ENCODE measurements around the gene FADS2.

FADS2 gene

DNA sequence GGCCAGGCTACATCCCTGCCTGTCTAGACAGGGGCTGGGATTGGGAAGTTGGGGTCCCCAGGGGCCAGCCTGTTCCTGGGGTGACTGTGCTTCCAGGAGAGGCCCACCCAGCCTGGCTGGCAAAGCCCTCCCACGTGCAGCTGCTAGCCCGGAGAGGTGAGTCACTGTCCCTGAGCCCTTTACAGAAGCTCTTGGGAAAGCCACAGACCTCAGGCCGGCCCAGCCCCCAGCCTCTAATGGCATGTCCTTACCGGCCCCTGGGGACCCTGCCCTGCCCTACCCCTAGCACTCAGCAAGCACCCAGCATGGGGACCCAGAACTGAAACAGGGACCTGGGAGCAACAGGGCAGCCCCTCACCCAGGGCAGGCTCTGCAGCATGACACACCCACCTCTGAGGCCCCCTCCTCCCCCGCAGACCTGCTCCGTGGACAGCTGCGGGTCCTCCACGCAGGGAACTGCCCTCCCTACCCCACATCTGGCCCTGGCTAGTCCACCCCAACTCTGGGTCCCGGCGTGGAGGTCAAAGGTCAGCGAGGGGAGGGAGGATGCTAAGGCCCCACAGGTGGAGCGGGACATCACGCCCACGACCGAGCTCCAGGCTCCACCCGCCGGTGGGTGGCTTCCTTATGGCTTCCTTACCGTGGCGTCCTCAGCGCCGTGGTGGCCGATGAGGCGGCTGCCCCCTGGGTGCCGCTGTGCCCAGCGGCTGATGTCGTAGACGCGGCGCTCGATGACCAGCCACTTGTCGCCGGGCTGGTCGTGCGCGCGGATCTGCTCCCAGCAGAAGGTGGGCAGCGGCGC is 62.6 kb downstream of the FADS2 start:
- peak; percentile 79 to 83 for DNase-seq
- Histone ChIP-seq H2AFZ (ENCODE audit: insufficient read depth, low read length, poor library complexity) (peak overlapping the region; percentile 59), H4K12ac (ENCODE audit: low read depth, low read length) (no peak overlapping the region), H3K4me1 (ENCODE audit: control insufficient read depth in 1 of 2, insufficient read depth in 2 of 2, low read length in 2 of 2) (peaks cover 13 to 15% of the 10 kb centered on the region in 2 experiments), H3K9me3 (ENCODE audit: insufficient read depth, low read depth, low read length) (peaks cover 1% of the 10 kb centered on the region), H3K27ac (ENCODE audit: low read depth, low read length) (peak overlapping the region; percentile 23), H2AK5ac (ENCODE audit: low read length) (peak overlapping the region; percentile 62), H4K8ac (ENCODE audit: low read depth, low read length) (peak overlapping the region; percentile 74), H2BK12ac (ENCODE audit: low read length) (peak overlapping the region; percentile 55), H3K4me2 (ENCODE audit: low read length) (peak overlapping the region; percentile 99), H3K36me3 (ENCODE audit: control insufficient read depth in 1 of 2, insufficient read depth in 2 of 2, low read length in 2 of 2) (no peaks in the 10 kb centered on the region), H3K18ac (ENCODE audit: low read length) (peak overlapping the region; percentile 89), H3K79me1 (ENCODE audit: low read length) (peaks cover 10% of the 10 kb centered on the region), H3K9ac (ENCODE audit: low read length) (no peak overlapping the region), H2BK5ac (ENCODE audit: low read depth, low read length, poor library complexity) (peak overlapping the region; percentile 6), H3K23ac (ENCODE audit: low read length) (no peak overlapping the region), H3K27me3 (ENCODE audit: insufficient read depth, low read length) (no peaks in the 10 kb centered on the region), H4K91ac (ENCODE audit: low read depth, low read length) (peak overlapping the region; percentile 66), H2BK120ac (ENCODE audit: insufficient read depth, low read length, poor library complexity) (peak overlapping the region; percentile 54), H3K14ac (ENCODE audit: low read length) (peak overlapping the region; percentile 88), H3K79me2 (ENCODE audit: control insufficient read depth, insufficient read depth, low read length, poor library complexity) (peaks cover 6% of the 10 kb centered on the region), H3K4ac (ENCODE audit: low read depth, low read length) (peak overlapping the region; percentile 22), H3K4me3 (ENCODE audit: low read depth, low read length) (peak overlapping the region; percentile 70)
- no CpG with 5 or more reads among the region's 38 CpGs for WGBS (ENCODE audit: extremely low coverage, insufficient coverage, insufficient read length)

DNA sequence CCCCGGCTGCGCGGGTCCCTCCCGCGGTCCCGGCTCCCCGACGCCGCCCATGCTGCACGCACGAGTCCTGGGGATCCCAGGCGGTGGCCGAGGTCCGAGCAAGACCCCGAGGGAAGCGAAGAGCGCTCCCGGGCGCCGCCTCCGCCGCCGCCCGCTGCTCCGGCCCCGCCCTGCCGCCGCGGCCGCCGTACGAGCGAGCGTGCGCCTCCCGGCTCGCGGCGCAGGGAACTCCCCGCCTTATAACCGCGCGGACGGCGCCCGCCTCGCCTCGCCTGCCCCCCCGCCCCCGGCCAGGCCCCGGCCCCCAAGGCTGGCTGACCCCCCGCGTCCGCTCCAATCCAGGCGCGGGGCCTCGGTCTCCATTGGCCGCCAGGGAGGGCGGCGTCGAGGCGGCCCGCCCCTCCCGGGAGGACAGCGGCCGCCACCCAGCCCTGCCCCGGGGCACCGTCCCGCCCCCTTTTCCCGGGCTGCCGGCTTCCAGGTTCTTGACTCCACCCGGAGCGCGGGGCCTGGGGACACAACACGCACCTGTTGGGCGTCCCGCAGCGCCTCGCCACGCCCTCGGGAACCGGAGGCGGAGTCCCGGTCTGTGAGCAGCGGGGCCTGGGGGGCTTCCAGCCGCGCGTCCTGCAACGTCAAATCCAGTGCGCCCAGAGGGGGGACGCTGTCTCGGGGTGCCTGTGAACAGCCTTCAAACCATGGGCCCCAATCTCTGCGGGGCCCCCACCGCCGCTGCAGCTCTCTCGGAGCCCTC is 63.4 kb downstream of the FADS2 start, which contains the start of gene FADS3:
Gene FADS3, minus strand, starts transcription at position 215 of the 754 bp plus-strand sequence. Its CDS starts 164 bp downstream, at position 51.
- Histone ChIP-seq H4K12ac (ENCODE audit: low read depth, low read length) (no peak within 1 kb of the TSS), H3K18ac (ENCODE audit: low read length) (peak within 1 kb of the TSS; percentile 89), H2BK12ac (ENCODE audit: low read length) (peak within 1 kb of the TSS; percentile 55), H4K91ac (ENCODE audit: low read depth, low read length) (peak within 1 kb of the TSS; percentile 66), H3K4me2 (ENCODE audit: low read length) (peak within 1 kb of the TSS; percentile 99), H3K27ac (ENCODE audit: low read depth, low read length) (peak within 1 kb of the TSS; percentile 23), H3K36me3 (ENCODE audit: control insufficient read depth in 1 of 2, insufficient read depth in 2 of 2, low read length in 2 of 2) (no peaks in the 10 kb centered on the region), H2BK5ac (ENCODE audit: low read depth, low read length, poor library complexity) (peak within 1 kb of the TSS; percentile 6), H3K14ac (ENCODE audit: low read length) (peak within 1 kb of the TSS; percentile 88), H3K4me3 (ENCODE audit: low read depth, low read length) (peak within 1 kb of the TSS; percentile 70), H3K9ac (ENCODE audit: low read length) (no peak within 1 kb of the TSS), H3K79me1 (ENCODE audit: low read length) (peaks cover 10% of the 10 kb centered on the region), H2BK120ac (ENCODE audit: insufficient read depth, low read length, poor library complexity) (peak within 1 kb of the TSS; percentile 54), H4K8ac (ENCODE audit: low read depth, low read length) (peak within 1 kb of the TSS; percentile 74), H3K27me3 (ENCODE audit: insufficient read depth, low read length) (no peaks in the 10 kb centered on the region), H3K9me3 (ENCODE audit: insufficient read depth, low read depth, low read length) (peaks cover 1% of the 10 kb centered on the region), H3K4me1 (ENCODE audit: control insufficient read depth in 1 of 2, insufficient read depth in 2 of 2, low read length in 2 of 2) (peaks cover 13 to 15% of the 10 kb centered on the region in 2 experiments), H2AK5ac (ENCODE audit: low read length) (peak within 1 kb of the TSS; percentile 62), H2AFZ (ENCODE audit: insufficient read depth, low read length, poor library complexity) (peak within 1 kb of the TSS; percentile 59), H3K4ac (ENCODE audit: low read depth, low read length) (peak within 1 kb of the TSS; percentile 22), H3K23ac (ENCODE audit: low read length) (no peak within 1 kb of the TSS), H3K79me2 (ENCODE audit: control insufficient read depth, insufficient read depth, low read length, poor library complexity) (peaks cover 6% of the 10 kb centered on the region)
- peak; percentile 93 to 94 for DNase-seq
- no CpG with 5 or more reads among the region's 96 CpGs for WGBS (ENCODE audit: extremely low coverage, insufficient coverage, insufficient read length)

DNA sequence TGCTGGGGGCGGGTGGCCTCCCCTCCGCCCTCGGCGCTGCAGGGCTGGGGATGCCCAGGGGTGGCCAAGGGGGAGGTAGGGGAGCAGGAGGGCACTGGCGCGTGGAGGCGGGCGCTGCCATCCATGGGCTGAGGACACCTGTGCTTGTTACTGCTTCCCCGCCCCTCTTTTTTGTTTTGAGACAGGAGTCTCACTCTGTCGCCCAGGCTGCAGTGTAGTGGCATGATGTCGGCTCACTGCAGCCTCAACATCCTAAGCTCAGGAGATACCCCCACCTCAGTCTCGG is 63.9 kb downstream of the FADS2 start:
- H3K79me1 ChIP-seq (ENCODE audit: low read length), result peaks cover 10% of the 10 kb centered on the region
- peaks cover 6% of the 10 kb centered on the region for H3K79me2 ChIP-seq (ENCODE audit: control insufficient read depth, insufficient read depth, low read length, poor library complexity)
- H3K23ac ChIP-seq (ENCODE audit: low read length), result no peak overlapping the region
- no peak overlapping the region for H3K18ac ChIP-seq (ENCODE audit: low read length)
- WGBS (ENCODE audit: extremely low coverage, insufficient coverage, insufficient read length), result no CpG with 5 or more reads among the region's 12 CpGs
- peak overlapping the region; percentile 70 for H3K4me3 ChIP-seq (ENCODE audit: low read depth, low read length)
- no peak overlapping the region for H3K27ac ChIP-seq (ENCODE audit: low read depth, low read length)
- no peak overlapping the region for H3K9ac ChIP-seq (ENCODE audit: low read length)
- H4K91ac ChIP-seq (ENCODE audit: low read depth, low read length), result no peak overlapping the region
- H3K27me3 ChIP-seq (ENCODE audit: insufficient read depth, low read length), result no peaks in the 10 kb centered on the region
- no peak overlapping the region for H3K4ac ChIP-seq (ENCODE audit: low read depth, low read length)
- H2AK5ac ChIP-seq (ENCODE audit: low read length), result no peak overlapping the region
- H2BK12ac ChIP-seq (ENCODE audit: low read length), result no peak overlapping the region
- H2BK120ac ChIP-seq (ENCODE audit: insufficient read depth, low read length, poor library complexity), result no peak overlapping the region
- no peaks in the 10 kb centered on the region for H3K9me3 ChIP-seq (ENCODE audit: insufficient read depth, low read depth, low read length)
- no peak overlapping the region for H4K12ac ChIP-seq (ENCODE audit: low read depth, low read length)
- peak overlapping the region; percentile 99 for H3K4me2 ChIP-seq (ENCODE audit: low read length)
- H3K36me3 ChIP-seq (ENCODE audit: control insufficient read depth in 1 of 2, insufficient read depth in 2 of 2, low read length in 2 of 2), result no peaks in the 10 kb centered on the region
- H3K4me1 ChIP-seq (ENCODE audit: control insufficient read depth in 1 of 2, insufficient read depth in 2 of 2, low read length in 2 of 2), result peaks cover 13 to 15% of the 10 kb centered on the region in 2 experiments
- H2AFZ ChIP-seq (ENCODE audit: insufficient read depth, low read length, poor library complexity), result no peak overlapping the region
- H4K8ac ChIP-seq (ENCODE audit: low read depth, low read length), result no peak overlapping the region
- no peak overlapping the region for H2BK5ac ChIP-seq (ENCODE audit: low read depth, low read length, poor library complexity)
- no peak for DNase-seq
- no peak overlapping the region for H3K14ac ChIP-seq (ENCODE audit: low read length)

DNA sequence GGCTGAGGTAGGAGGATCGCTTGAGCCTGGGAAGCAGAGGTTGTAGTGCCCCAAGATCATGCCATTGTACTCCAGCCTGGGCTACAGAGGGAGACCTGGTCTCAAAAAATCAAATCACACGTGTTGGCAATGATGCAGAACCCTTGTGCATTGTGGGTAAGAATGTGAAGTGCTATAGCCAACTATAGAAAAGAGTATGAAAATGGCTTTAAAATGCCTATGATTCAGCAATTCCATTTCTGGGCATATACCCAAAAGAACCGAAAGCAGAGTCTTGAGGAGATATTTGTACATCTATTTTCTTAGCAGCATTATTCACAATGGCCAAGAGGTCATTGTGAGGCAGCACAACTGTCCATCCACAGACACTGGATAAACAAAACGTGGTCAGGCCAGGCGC is 65.9 kb downstream of the FADS2 start:
- no peak overlapping the region for H2AK5ac ChIP-seq (ENCODE audit: low read length)
- H4K8ac ChIP-seq (ENCODE audit: low read depth, low read length), result no peak overlapping the region
- no peak overlapping the region for H2BK5ac ChIP-seq (ENCODE audit: low read depth, low read length, poor library complexity)
- no peak overlapping the region for H3K4ac ChIP-seq (ENCODE audit: low read depth, low read length)
- H3K4me2 ChIP-seq (ENCODE audit: low read length), result no peak overlapping the region
- no peaks in the 10 kb centered on the region for H3K27me3 ChIP-seq (ENCODE audit: insufficient read depth, low read length)
- no peak overlapping the region for H3K27ac ChIP-seq (ENCODE audit: low read depth, low read length)
- H3K18ac ChIP-seq (ENCODE audit: low read length), result no peak overlapping the region
- no peak overlapping the region for H3K9ac ChIP-seq (ENCODE audit: low read length)
- no peak overlapping the region for H2BK120ac ChIP-seq (ENCODE audit: insufficient read depth, low read length, poor library complexity)
- H4K91ac ChIP-seq (ENCODE audit: low read depth, low read length), result no peak overlapping the region
- H4K12ac ChIP-seq (ENCODE audit: low read depth, low read length), result no peak overlapping the region
- H2BK12ac ChIP-seq (ENCODE audit: low read length), result no peak overlapping the region
- H3K79me2 ChIP-seq (ENCODE audit: control insufficient read depth, insufficient read depth, low read length, poor library complexity), result peaks cover 6% of the 10 kb centered on the region
- no peak overlapping the region for H3K14ac ChIP-seq (ENCODE audit: low read length)
- H3K36me3 ChIP-seq (ENCODE audit: control insufficient read depth in 1 of 2, insufficient read depth in 2 of 2, low read length in 2 of 2), result no peaks in the 10 kb centered on the region
- peaks cover 12 to 13% of the 10 kb centered on the region in 2 experiments for H3K4me1 ChIP-seq (ENCODE audit: control insufficient read depth in 1 of 2, insufficient read depth in 2 of 2, low read length in 2 of 2)
- no CpG with 5 or more reads among the region's 5 CpGs for WGBS (ENCODE audit: extremely low coverage, insufficient coverage, insufficient read length)
- H3K4me3 ChIP-seq (ENCODE audit: low read depth, low read length), result no peak overlapping the region
- H3K23ac ChIP-seq (ENCODE audit: low read length), result no peak overlapping the region
- no peak for DNase-seq
- no peak overlapping the region for H2AFZ ChIP-seq (ENCODE audit: insufficient read depth, low read length, poor library complexity)
- peaks cover 10% of the 10 kb centered on the region for H3K79me1 ChIP-seq (ENCODE audit: low read length)
- H3K9me3 ChIP-seq (ENCODE audit: insufficient read depth, low read depth, low read length), result no peaks in the 10 kb centered on the region
